HCT116 (cell line): ENCODE data around the gene MRPS5. TPM values are rescaled to one million over a fixed set of nuclear protein-coding genes. Genes with fewer than 3 reads are reported as not detected.

ENCODE experiments used
- ATAC-seq: fragments of 200-7000 bp; cut with Tn5 transposase; 2 replicates; pipeline ENCODE4 v1.9.1; 2020; ENCODE audit warnings: mild to moderate bottlenecking, moderate library complexity
- BruUV-seq: library from RNA; stranded (reverse); fragments of 400-500 nt; replicated peaks from 2 replicates; lab custom pipeline; 2021; lab: Mats Ljungman, UMichigan
- CTCF ChIA-PET: fragments of 300-600 bp; sonication (Branson Sonifier 250); formaldehyde crosslinking; loops from one replicate; lab custom pipeline; 2021; ENCODE audit warnings: antibody characterized with exemption; lab: Charles Lee
- POLR2A ChIA-PET: fragments of 300-600, 350-600 bp; sonication (Branson Sonifier 250); formaldehyde crosslinking; loops from one replicate; lab custom pipeline; 2021; ENCODE audit warnings: antibody characterized with exemption; lab: Charles Lee
- RAD21 ChIA-PET, 2 experiments: fragments of 300-600 bp; sonication (Branson Sonifier 250); formaldehyde crosslinking; loops; one replicate each; lab custom pipeline; 2023; ENCODE audit warnings: low total read pairs in 2 of 2; ENCODE audit not compliant: uncharacterized antibody in 2 of 2, unreplicated experiment in 2 of 2, low non-redundant PET in 1 of 2; lab: Charles Lee
- DNase-seq: peaks from one replicate; pipeline ENCODE4 v3.0.0-alpha.2; 2010; ENCODE audit warnings: low read depth, low spot score
- H2AFZ ChIP-seq: fragments of 200-600 bp; shearing (Covaris generic), sonication (generic); 2 replicates; pipeline ENCODE4 v1.6.1; 2017; ENCODE audit warnings: low read depth, mixed run types, mixed read lengths, antibody characterized with exemption, low read length; ENCODE audit not compliant: poor library complexity, severe bottlenecking
- H3K27ac ChIP-seq: 2 replicates; pipeline ENCODE4 v1.5.1; 2012; ENCODE audit warnings: low read depth, low read length
- H3K27me3 ChIP-seq: fragments of 200-600 bp; sonication (generic); 2 replicates; pipeline ENCODE4 v1.6.1; 2016; ENCODE audit warnings: mixed run types, low read length, mixed read lengths; ENCODE audit not compliant: insufficient read depth
- H3K36me3 ChIP-seq, 2 experiments: fragments of 200-500 bp in 1 of 2; fragments of 200-600 bp in 1 of 2; sonication (Bioruptor generic) in 1 of 2; sonication (generic) in 1 of 2; 2 replicates each; pipeline versions ENCODE4 v1.5.1 to v1.6.1; 2014 to 2016; ENCODE audit warnings: low read length in 2 of 2, inconsistent platforms in 1 of 2, mixed read lengths in 1 of 2, mixed run types in 1 of 2; ENCODE audit not compliant: insufficient read depth in 2 of 2, control insufficient read depth in 1 of 2
- H3K4me1 ChIP-seq, 2 experiments: fragments of 200-600 bp in 1 of 2; sonication (generic) in 1 of 2; 2 replicates each; pipeline versions ENCODE4 v1.5.1 to v1.6.1; 2012 to 2017; ENCODE audit warnings: low read length in 2 of 2, inconsistent platforms in 1 of 2, mild to moderate bottlenecking in 1 of 2, mixed read lengths in 1 of 2, mixed run types in 1 of 2, moderate library complexity in 1 of 2; ENCODE audit not compliant: insufficient read depth in 2 of 2, control insufficient read depth in 1 of 2
- H3K4me2 ChIP-seq: fragments of 200-600 bp; sonication (generic); 2 replicates; pipeline ENCODE4 v1.6.1; 2017; ENCODE audit warnings: mixed run types, low read length, mixed read lengths
- H3K4me3 ChIP-seq, 2 experiments: fragments of 200-600 bp in 1 of 2; sonication (generic) in 1 of 2; replicated peaks in 1 of 2; 2 replicates each; pipeline ENCODE4 v1.5.1; 2011 to 2016; ENCODE audit warnings: low read length in 2 of 2, control low read depth in 1 of 2, low read depth in 1 of 2, mild to moderate bottlenecking in 1 of 2, mixed read lengths in 1 of 2, mixed run types in 1 of 2
- H3K79me2 ChIP-seq: fragments of 200-600 bp; sonication (generic); 2 replicates; pipeline ENCODE4 v1.6.1; 2017; ENCODE audit warnings: mild to moderate bottlenecking, mixed run types, low read length, moderate library complexity, mixed read lengths; ENCODE audit not compliant: insufficient read depth
- H3K9ac ChIP-seq: fragments of 200-600 bp; sonication (generic); 2 replicates; pipeline ENCODE4 v1.6.1; 2016; ENCODE audit warnings: low read length, mixed read lengths
- H3K9me2 ChIP-seq: fragments of 200-600 bp; sonication (generic), shearing (Covaris generic); 2 replicates; pipeline ENCODE4 v1.6.1; 2017; ENCODE audit warnings: mixed run types, mild to moderate bottlenecking, moderate library complexity; ENCODE audit not compliant: insufficient read depth
- H3K9me3 ChIP-seq, 2 experiments: fragments of 200-500 bp in 1 of 2; fragments of 200-600 bp in 1 of 2; sonication (Bioruptor generic) in 1 of 2; sonication (generic) in 1 of 2; 2 replicates each; pipeline ENCODE4 v1.6.1; 2014 to 2017; ENCODE audit warnings: low read length in 2 of 2, mixed read lengths in 2 of 2, inconsistent platforms in 1 of 2, low read depth in 1 of 2, mild to moderate bottlenecking in 1 of 2, mixed run types in 1 of 2, moderate library complexity in 1 of 2; ENCODE audit not compliant: control insufficient read depth in 1 of 2, insufficient read depth in 1 of 2
- H4K20me1 ChIP-seq: fragments of 200-600 bp; sonication (generic), shearing (Covaris generic); 2 replicates; pipeline ENCODE4 v1.6.1; 2017; ENCODE audit warnings: mixed run types, mild to moderate bottlenecking, moderate library complexity; ENCODE audit not compliant: insufficient read depth
- CEBPB ChIP-seq: IDR thresholded peaks from 2 replicates; pipeline ENCODE4 v1.6.1; 2012; ENCODE audit warnings: low read depth
- CTCF ChIP-seq, 3 experiments: fragments of 200-600 bp in 1 of 3; sonication (generic) in 1 of 3; IDR thresholded peaks in 2 of 3; conservative IDR thresholded peaks in 1 of 3; 2 replicates each; pipeline ENCODE4 v1.5.1; 2012 to 2017; ENCODE audit warnings: low read depth in 2 of 3, low read length in 2 of 3, antibody characterized with exemption in 1 of 3, borderline replicate concordance in 1 of 3, control low read depth in 1 of 3, mild to moderate bottlenecking in 1 of 3, mixed read lengths in 1 of 3, mixed run types in 1 of 3, moderate library complexity in 1 of 3; ENCODE audit not compliant: insufficient read depth in 1 of 3
- EGR1 ChIP-seq: IDR thresholded peaks from 2 replicates; pipeline ENCODE4 v1.6.1; 2012; ENCODE audit warnings: low read depth
- EZH2 ChIP-seq: fragments of 200-600 bp; sonication (generic); IDR thresholded peaks from 2 replicates; pipeline ENCODE4 v1.6.1; 2017; ENCODE audit warnings: antibody characterized with exemption, mixed run types
- EZH2phosphoT487 ChIP-seq: fragments of 200-600 bp; IDR thresholded peaks from 2 replicates; pipeline ENCODE4 v1.6.1; 2018; ENCODE audit warnings: antibody characterized with exemption, borderline replicate concordance
- FOSL1 ChIP-seq: IDR thresholded peaks from 2 replicates; pipeline ENCODE4 v1.6.1; 2012; ENCODE audit warnings: low read depth
- JUND ChIP-seq: IDR thresholded peaks from 2 replicates; pipeline ENCODE4 v1.6.1; 2012
- MAX ChIP-seq: IDR thresholded peaks from 2 replicates; pipeline ENCODE4 v1.6.1; 2012
- POLR2A ChIP-seq: IDR thresholded peaks from 2 replicates; pipeline ENCODE4 v1.7.0; 2011; ENCODE audit warnings: borderline replicate concordance; ENCODE audit not compliant: insufficient read depth, insufficient read length; ENCODE audit errors: extremely low read depth
- RAD21 ChIP-seq: IDR thresholded peaks from 2 replicates; pipeline ENCODE4 v1.6.1; 2012; ENCODE audit warnings: low read depth, mild to moderate bottlenecking
- TCF7L2 ChIP-seq: IDR thresholded peaks from 2 replicates; pipeline ENCODE4 v1.7.0; 2011; ENCODE audit warnings: borderline replicate concordance, inconsistent platforms; ENCODE audit not compliant: insufficient read depth, insufficient read length; ENCODE audit errors: extremely low read depth
- YY1 ChIP-seq: IDR thresholded peaks from 2 replicates; pipeline ENCODE4 v1.6.1; 2011; ENCODE audit warnings: low read length, low read depth, moderate library complexity, mild to moderate bottlenecking; ENCODE audit not compliant: insufficient replicate concordance; ENCODE audit errors: extremely low read depth
- intact Hi-C: fragments of 100-400 bp; cut with micrococcal nuclease; formaldehyde crosslinking; loops from 2 replicates; pipeline ENCODE4 v1.10.0; 2022
- total RNA-seq: library from RNA; stranded (reverse); gene quantifications from one replicate; pipeline ENCODE4 v1.2.1, GENCODE V29; 2021; ENCODE audit not compliant: unreplicated experiment
- TF ChIP-seq, protein P1 (sequence below): IDR thresholded peaks from 2 replicates; pipeline ENCODE4 v1.6.1; 2012; ENCODE audit warnings: low read depth

The MRPS5 gene
- total RNA-seq, 1 experiment from 2014 or later, result 70.6 TPM

GRCh38 chr2:95037384-95037839 lies 84.2 kb downstream of the MRPS5 start:
- H3K36me3 ChIP-seq, result no peaks in the 10 kb centered on the region
- H3K27ac ChIP-seq, result no peak overlapping the region
- ChIA-PET RAD21 (no interaction called here), POLR2A (no interaction called here), CTCF (no interaction called here)
- intact Hi-C loops, result no loop called here
- no peak overlapping the region for H3K4me3 ChIP-seq
- TF ChIP-seq EZH2 (no peak), EGR1 (no peak), EZH2phosphoT487 (no peak), POLR2A (no peak), CEBPB (no peak), FOSL1 (no peak), JUND (no peak)
- no peaks in the 10 kb centered on the region for H3K79me2 ChIP-seq
- no peaks in the 10 kb centered on the region for H3K9me3 ChIP-seq
- ATAC-seq (no peak), DNase-seq (no peak)
- no peaks in the 10 kb centered on the region for H3K9me2 ChIP-seq
- H3K4me2 ChIP-seq, result no peak overlapping the region
- H3K27me3 ChIP-seq, result no peaks in the 10 kb centered on the region
- H2AFZ ChIP-seq, result no peak overlapping the region
- no peaks in the 10 kb centered on the region for H3K4me1 ChIP-seq
- H4K20me1 ChIP-seq, result no peaks in the 10 kb centered on the region
- no TSS peak for BruUV-seq
- no peak overlapping the region for H3K9ac ChIP-seq

- H2AFZ ChIP-seq, result no peak overlapping the region
- no peaks in the 10 kb centered on the region for H3K9me3 ChIP-seq
- peaks cover under 1 to 4% of the 10 kb centered on the region in 2 experiments; a peak in 2 of 4 replicates for H3K4me1 ChIP-seq
- intact Hi-C loops, result no loop called here
- H3K4me2 ChIP-seq, result no peak overlapping the region
- no peaks in the 10 kb centered on the region for H3K36me3 ChIP-seq
- H3K27ac ChIP-seq, result no peak overlapping the region
- H3K79me2 ChIP-seq, result no peaks in the 10 kb centered on the region
- ATAC-seq, result no peak
- CTCF ChIA-PET, result no interaction called here
- H3K9ac ChIP-seq, result no peak overlapping the region
- H3K27me3 ChIP-seq, result no peaks in the 10 kb centered on the region
- DNase-seq, result no peak
- POLR2A ChIA-PET, result no interaction called here
- no peaks in the 10 kb centered on the region for H3K9me2 ChIP-seq
- no peak overlapping the region for H3K4me3 ChIP-seq
- BruUV-seq, result no TSS peak
- RAD21 ChIA-PET, result no interaction called here
- H4K20me1 ChIP-seq, result no peaks in the 10 kb centered on the region
- TF ChIP-seq CEBPB (no peak), FOSL1 (no peak), POLR2A (no peak), TCF7L2 (no peak), RAD21 (no peak), CTCF (IDR thresholded peaks at IDR 0.05 in 2 of 3, conservative IDR thresholded peaks at IDR 0.05 in 1 of 3; ENCODE audit: borderline replicate concordance in 1 of 3, insufficient read depth in 1 of 3, low read depth in 2 of 3, low read length in 2 of 3) (no peak), YY1 (no peak), EZH2 (no peak), EZH2phosphoT487 (no peak), MAX (no peak), EGR1 (no peak)
- TF ChIP-seq, protein P1, sequence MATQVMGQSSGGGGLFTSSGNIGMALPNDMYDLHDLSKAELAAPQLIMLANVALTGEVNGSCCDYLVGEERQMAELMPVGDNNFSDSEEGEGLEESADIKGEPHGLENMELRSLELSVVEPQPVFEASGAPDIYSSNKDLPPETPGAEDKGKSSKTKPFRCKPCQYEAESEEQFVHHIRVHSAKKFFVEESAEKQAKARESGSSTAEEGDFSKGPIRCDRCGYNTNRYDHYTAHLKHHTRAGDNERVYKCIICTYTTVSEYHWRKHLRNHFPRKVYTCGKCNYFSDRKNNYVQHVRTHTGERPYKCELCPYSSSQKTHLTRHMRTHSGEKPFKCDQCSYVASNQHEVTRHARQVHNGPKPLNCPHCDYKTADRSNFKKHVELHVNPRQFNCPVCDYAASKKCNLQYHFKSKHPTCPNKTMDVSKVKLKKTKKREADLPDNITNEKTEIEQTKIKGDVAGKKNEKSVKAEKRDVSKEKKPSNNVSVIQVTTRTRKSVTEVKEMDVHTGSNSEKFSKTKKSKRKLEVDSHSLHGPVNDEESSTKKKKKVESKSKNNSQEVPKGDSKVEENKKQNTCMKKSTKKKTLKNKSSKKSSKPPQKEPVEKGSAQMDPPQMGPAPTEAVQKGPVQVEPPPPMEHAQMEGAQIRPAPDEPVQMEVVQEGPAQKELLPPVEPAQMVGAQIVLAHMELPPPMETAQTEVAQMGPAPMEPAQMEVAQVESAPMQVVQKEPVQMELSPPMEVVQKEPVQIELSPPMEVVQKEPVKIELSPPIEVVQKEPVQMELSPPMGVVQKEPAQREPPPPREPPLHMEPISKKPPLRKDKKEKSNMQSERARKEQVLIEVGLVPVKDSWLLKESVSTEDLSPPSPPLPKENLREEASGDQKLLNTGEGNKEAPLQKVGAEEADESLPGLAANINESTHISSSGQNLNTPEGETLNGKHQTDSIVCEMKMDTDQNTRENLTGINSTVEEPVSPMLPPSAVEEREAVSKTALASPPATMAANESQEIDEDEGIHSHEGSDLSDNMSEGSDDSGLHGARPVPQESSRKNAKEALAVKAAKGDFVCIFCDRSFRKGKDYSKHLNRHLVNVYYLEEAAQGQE, result no peak
Measured at GRCh38 chr2:95036596-95037383, 84.8 kb downstream of the MRPS5 start.
